Measurements from ENCODE around the gene DMRTC2. TPM values are rescaled to one million over a fixed set of nuclear protein-coding genes. Genes with fewer than 3 reads are reported as not detected.

The DMRTC2 gene
- polyA plus RNA-seq (2013, experiment 1 of 2): not detected
- not detected for polyA plus RNA-seq (2013, experiment 2 of 2)

DNA sequence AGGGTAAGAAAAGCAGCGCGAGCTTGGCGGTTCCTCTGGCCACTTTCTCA, at the start of gene DMRTC2:
DMRTC2 (plus strand) TSS at position 42 of the 50 bp plus-strand sequence. CDS start 2,387 bp downstream, outside the sequence.
- Histone ChIP-seq H3K4ac (ENCODE audit: low read length) (no peak within 1 kb of the TSS), H3K36me3 (replicated peaks in 1 of 2; ENCODE audit: control insufficient read depth in 2 of 2, insufficient read depth in 2 of 2, low read length in 2 of 2) (no peaks in the 10 kb centered on the region), H3K4me2 (ENCODE audit: insufficient read depth, low read length, poor library complexity, severe bottlenecking) (no peak within 1 kb of the TSS), H4K91ac (ENCODE audit: low read depth, low read length, poor library complexity) (no peak within 1 kb of the TSS), H3K9ac (ENCODE audit: low read depth, low read length, poor library complexity) (no peak within 1 kb of the TSS), H3K9me3 (replicated peaks in 1 of 2; ENCODE audit: control insufficient read depth in 2 of 2, insufficient read depth in 1 of 2, low read depth in 1 of 2, low read length in 2 of 2) (no peaks in the 10 kb centered on the region), H3K27me3 (ENCODE audit: control insufficient read depth in 3 of 3, insufficient read depth in 3 of 3, low read depth in 1 of 3, low read length in 3 of 3) (peaks cover 0 to 22% (median 0%) of the 10 kb centered on the region in 3 experiments), H2BK5ac (ENCODE audit: low read length) (no peak within 1 kb of the TSS), H3K18ac (ENCODE audit: low read length) (no peak within 1 kb of the TSS), H3K4me3 (ENCODE audit: low read length in 2 of 2) (no peak within 1 kb of the TSS), H3K27ac (replicated peaks; ENCODE audit: low read length) (no peak within 1 kb of the TSS), H3K4me1 (ENCODE audit: control insufficient read depth in 2 of 2, insufficient read depth in 1 of 2, low read depth in 1 of 2, low read length in 2 of 2) (no peaks in the 10 kb centered on the region), H2BK15ac (ENCODE audit: low read length) (no peak within 1 kb of the TSS), H2AFZ (ENCODE audit: low read length) (no peak within 1 kb of the TSS), H4K8ac (ENCODE audit: low read depth, low read length) (no peak within 1 kb of the TSS), H2AK5ac (ENCODE audit: low read depth, low read length) (no peak within 1 kb of the TSS), H3K79me1 (ENCODE audit: low read depth, low read length) (no peaks in the 10 kb centered on the region), H3K14ac (ENCODE audit: low read length) (no peak within 1 kb of the TSS), H2BK12ac (ENCODE audit: low read length) (no peak within 1 kb of the TSS), H2BK120ac (ENCODE audit: low read depth, low read length) (no peak within 1 kb of the TSS), H3K23ac (ENCODE audit: low read depth, low read length, poor library complexity) (no peak within 1 kb of the TSS)
- DNase-seq (ENCODE audit: low spot score): no peak
- WGBS, 2 donors (ENCODE audit: extremely low coverage in 2 of 2, insufficient read length in 2 of 2, insufficient replicate concordance in 1 of 2): no CpG with 5 or more reads among the region's 3 CpGs

DNA sequence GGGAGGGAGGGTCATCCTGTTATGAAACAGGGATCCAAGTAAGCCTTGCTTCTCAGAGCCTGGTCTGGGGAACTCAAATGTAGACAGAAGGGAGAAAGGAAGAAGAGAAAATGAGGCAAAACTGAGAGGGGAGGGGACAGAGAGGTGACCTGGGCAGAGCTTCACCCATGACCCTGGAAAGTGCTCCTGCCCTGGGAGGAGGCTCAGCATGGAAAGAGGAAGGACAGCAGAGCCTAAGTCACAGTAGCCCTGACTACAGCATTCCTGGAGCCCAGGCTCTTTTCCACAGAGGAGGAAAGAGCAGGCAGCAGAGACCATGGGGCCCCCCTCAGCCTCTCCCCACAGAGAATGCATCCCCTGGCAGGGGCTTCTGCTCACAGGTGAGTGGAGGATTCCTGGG, 48.5 kb upstream of the DMRTC2 start, which contains the start of gene CEACAM3:
CEACAM3 (plus strand) TSS at position 226 of the 400 bp plus-strand sequence; CDS start at position 317, 91 bp downstream.
- H4K91ac ChIP-seq (ENCODE audit: low read depth, low read length, poor library complexity): no peak within 1 kb of the TSS
- no peak within 1 kb of the TSS for H3K27ac ChIP-seq (replicated peaks; ENCODE audit: low read length)
- no peak within 1 kb of the TSS for H2BK120ac ChIP-seq (ENCODE audit: low read depth, low read length)
- H3K18ac ChIP-seq (ENCODE audit: low read length): peak within 1 kb of the TSS; percentile 54
- H3K4me1 ChIP-seq (ENCODE audit: control insufficient read depth in 2 of 2, insufficient read depth in 1 of 2, low read depth in 1 of 2, low read length in 2 of 2): no peaks in the 10 kb centered on the region
- H4K8ac ChIP-seq (ENCODE audit: low read depth, low read length): no peak within 1 kb of the TSS
- H3K36me3 ChIP-seq (replicated peaks in 1 of 2; ENCODE audit: control insufficient read depth in 2 of 2, insufficient read depth in 2 of 2, low read length in 2 of 2): no peaks in the 10 kb centered on the region
- no peak for DNase-seq (ENCODE audit: low spot score)
- no peak within 1 kb of the TSS for H2BK12ac ChIP-seq (ENCODE audit: low read length)
- H2BK5ac ChIP-seq (ENCODE audit: low read length): no peak within 1 kb of the TSS
- no peak within 1 kb of the TSS for H2BK15ac ChIP-seq (ENCODE audit: low read length)
- no peak within 1 kb of the TSS for H3K14ac ChIP-seq (ENCODE audit: low read length)
- no peak within 1 kb of the TSS for H3K4me2 ChIP-seq (ENCODE audit: insufficient read depth, low read length, poor library complexity, severe bottlenecking)
- H3K27me3 ChIP-seq (ENCODE audit: control insufficient read depth in 3 of 3, insufficient read depth in 3 of 3, low read depth in 1 of 3, low read length in 3 of 3): peaks cover 0 to 18% (median 0%) of the 10 kb centered on the region in 3 experiments
- H3K4me3 ChIP-seq (ENCODE audit: low read length in 2 of 2): no peak within 1 kb of the TSS
- H3K23ac ChIP-seq (ENCODE audit: low read depth, low read length, poor library complexity): no peak within 1 kb of the TSS
- H3K9me3 ChIP-seq (replicated peaks in 1 of 2; ENCODE audit: control insufficient read depth in 2 of 2, insufficient read depth in 1 of 2, low read depth in 1 of 2, low read length in 2 of 2): peaks cover 0 to 1% of the 10 kb centered on the region in 2 donors
- H2AFZ ChIP-seq (ENCODE audit: low read length): no peak within 1 kb of the TSS
- no peak within 1 kb of the TSS for H3K9ac ChIP-seq (ENCODE audit: low read depth, low read length, poor library complexity)
- no peak within 1 kb of the TSS for H3K4ac ChIP-seq (ENCODE audit: low read length)
- H2AK5ac ChIP-seq (ENCODE audit: low read depth, low read length): no peak within 1 kb of the TSS
- H3K79me1 ChIP-seq (ENCODE audit: low read depth, low read length): no peaks in the 10 kb centered on the region

DNA sequence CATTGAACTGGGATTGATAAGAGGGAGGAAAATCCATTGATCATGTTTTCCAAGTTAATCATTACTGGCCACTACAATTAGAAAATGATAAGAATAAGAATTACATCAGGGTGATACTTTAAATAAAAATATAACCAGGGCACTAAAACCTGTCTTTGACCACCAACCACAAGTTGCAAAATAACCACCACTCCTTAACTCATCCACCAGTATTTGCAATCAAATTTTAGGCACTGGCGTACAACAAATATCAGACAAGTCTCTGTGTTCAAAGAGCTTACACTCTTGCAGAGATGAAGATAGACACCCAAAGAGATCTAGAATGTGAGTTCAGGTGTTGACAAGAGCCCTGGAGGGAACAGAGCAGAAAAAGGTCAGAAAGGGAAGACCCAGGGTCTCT, 47.9 kb upstream of the DMRTC2 start:
- Histone ChIP-seq H3K4me2 (ENCODE audit: insufficient read depth, low read length, poor library complexity, severe bottlenecking) (no peak overlapping the region), H2AFZ (ENCODE audit: low read length) (no peak overlapping the region), H3K14ac (ENCODE audit: low read length) (no peak overlapping the region), H4K91ac (ENCODE audit: low read depth, low read length, poor library complexity) (no peak overlapping the region), H3K27me3 (ENCODE audit: control insufficient read depth in 3 of 3, insufficient read depth in 3 of 3, low read depth in 1 of 3, low read length in 3 of 3) (peaks cover 0 to 24% (median 0%) of the 10 kb centered on the region in 3 experiments), H2BK5ac (ENCODE audit: low read length) (no peak overlapping the region), H4K8ac (ENCODE audit: low read depth, low read length) (no peak overlapping the region), H2BK120ac (ENCODE audit: low read depth, low read length) (no peak overlapping the region), H3K23ac (ENCODE audit: low read depth, low read length, poor library complexity) (no peak overlapping the region), H3K27ac (replicated peaks; ENCODE audit: low read length) (no peak overlapping the region), H3K79me1 (ENCODE audit: low read depth, low read length) (no peaks in the 10 kb centered on the region), H3K36me3 (replicated peaks in 1 of 2; ENCODE audit: control insufficient read depth in 2 of 2, insufficient read depth in 2 of 2, low read length in 2 of 2) (no peaks in the 10 kb centered on the region), H2BK12ac (ENCODE audit: low read length) (no peak overlapping the region), H3K9ac (ENCODE audit: low read depth, low read length, poor library complexity) (no peak overlapping the region), H3K4me1 (ENCODE audit: control insufficient read depth in 2 of 2, insufficient read depth in 1 of 2, low read depth in 1 of 2, low read length in 2 of 2) (peaks cover 0 to under 1% of the 10 kb centered on the region in 2 donors), H3K9me3 (replicated peaks in 1 of 2; ENCODE audit: control insufficient read depth in 2 of 2, insufficient read depth in 1 of 2, low read depth in 1 of 2, low read length in 2 of 2) (peaks cover 0 to 1% of the 10 kb centered on the region in 2 donors), H3K4me3 (ENCODE audit: low read length in 2 of 2) (no peak overlapping the region), H2BK15ac (ENCODE audit: low read length) (no peak overlapping the region), H3K18ac (ENCODE audit: low read length) (no peak overlapping the region), H3K4ac (ENCODE audit: low read length) (no peak overlapping the region), H2AK5ac (ENCODE audit: low read depth, low read length) (no peak overlapping the region)
- no peak for DNase-seq (ENCODE audit: low spot score)
- WGBS, 2 donors (ENCODE audit: extremely low coverage in 2 of 2, insufficient read length in 2 of 2, insufficient replicate concordance in 1 of 2): no CpG with 5 or more reads among the region's 1 CpG

DNA sequence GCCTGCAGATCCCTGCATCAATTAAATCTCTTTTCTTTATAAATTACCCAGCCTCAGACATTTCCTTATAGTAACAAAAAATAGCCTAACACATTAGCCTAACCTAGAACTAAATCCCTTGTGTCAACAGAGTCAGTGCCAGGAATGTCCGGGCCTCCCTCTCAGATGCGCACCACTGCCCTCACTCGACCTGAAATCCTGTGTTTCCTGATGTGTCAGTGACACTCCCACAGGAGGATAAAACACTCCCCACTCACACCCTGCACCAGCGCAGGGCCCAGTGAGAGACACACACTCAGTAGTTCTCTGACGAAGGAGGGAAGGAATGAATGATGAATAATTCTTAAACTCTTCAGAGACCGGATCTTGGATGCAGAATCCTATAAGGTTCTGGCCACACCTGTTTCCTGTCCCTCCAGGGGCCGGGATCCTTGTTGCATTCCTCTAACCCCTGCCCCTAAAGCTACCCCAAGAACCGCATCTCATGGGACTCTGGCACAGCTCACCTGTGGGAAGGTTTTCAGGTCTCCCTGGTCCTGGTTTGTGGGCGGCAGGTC, 45.3 kb upstream of the DMRTC2 start:
- Histone ChIP-seq H2BK12ac (ENCODE audit: low read length) (no peak overlapping the region), H3K9me3 (replicated peaks in 1 of 2; ENCODE audit: control insufficient read depth in 2 of 2, insufficient read depth in 1 of 2, low read depth in 1 of 2, low read length in 2 of 2) (peaks cover 0 to 1% of the 10 kb centered on the region in 2 donors), H2AFZ (ENCODE audit: low read length) (no peak overlapping the region), H3K79me1 (ENCODE audit: low read depth, low read length) (no peaks in the 10 kb centered on the region), H2BK120ac (ENCODE audit: low read depth, low read length) (no peak overlapping the region), H3K4me2 (ENCODE audit: insufficient read depth, low read length, poor library complexity, severe bottlenecking) (no peak overlapping the region), H4K91ac (ENCODE audit: low read depth, low read length, poor library complexity) (no peak overlapping the region), H3K4me1 (ENCODE audit: control insufficient read depth in 2 of 2, insufficient read depth in 1 of 2, low read depth in 1 of 2, low read length in 2 of 2) (peaks cover 0 to 5% of the 10 kb centered on the region in 2 donors), H3K9ac (ENCODE audit: low read depth, low read length, poor library complexity) (no peak overlapping the region), H3K4ac (ENCODE audit: low read length) (no peak overlapping the region), H4K8ac (ENCODE audit: low read depth, low read length) (no peak overlapping the region), H2BK5ac (ENCODE audit: low read length) (no peak overlapping the region), H3K36me3 (replicated peaks in 1 of 2; ENCODE audit: control insufficient read depth in 2 of 2, insufficient read depth in 2 of 2, low read length in 2 of 2) (no peaks in the 10 kb centered on the region), H2AK5ac (ENCODE audit: low read depth, low read length) (no peak overlapping the region), H3K27me3 (ENCODE audit: control insufficient read depth in 3 of 3, insufficient read depth in 3 of 3, low read depth in 1 of 3, low read length in 3 of 3) (peaks cover 0 to 25% (median 0%) of the 10 kb centered on the region in 3 experiments), H3K27ac (replicated peaks; ENCODE audit: low read length) (no peak overlapping the region), H3K14ac (ENCODE audit: low read length) (no peak overlapping the region), H3K4me3 (ENCODE audit: low read length in 2 of 2) (no peak overlapping the region), H3K23ac (ENCODE audit: low read depth, low read length, poor library complexity) (no peak overlapping the region), H3K18ac (ENCODE audit: low read length) (no peak overlapping the region), H2BK15ac (ENCODE audit: low read length) (no peak overlapping the region)
- DNase-seq (ENCODE audit: low spot score): no peak
- WGBS, 2 donors (ENCODE audit: extremely low coverage in 2 of 2, insufficient read length in 2 of 2, insufficient replicate concordance in 1 of 2): no CpG with 5 or more reads among the region's 9 CpGs
